Endothelial cell of umbilical vein (primary cell): ENCODE data around the gene DCUN1D2.

Experiments used
- CTCF ChIP-seq, 2 donors: IDR thresholded peaks; 1 replicate in 1 of 2; 2 replicates in 1 of 2; pipeline ENCODE4 v1.5.1; 2011; ENCODE audit warnings: low read length in 2 of 2, mild to moderate bottlenecking in 2 of 2, moderate library complexity in 2 of 2, control low read depth in 1 of 2, inconsistent platforms in 1 of 2, low read depth in 1 of 2; ENCODE audit not compliant: insufficient read depth in 1 of 2; ENCODE audit errors: extremely low read depth in 1 of 2
- EZH2 ChIP-seq: IDR thresholded peaks from 2 replicates; pipeline ENCODE4 v1.6.1; 2012; ENCODE audit warnings: borderline replicate concordance, low read depth, mild to moderate bottlenecking, moderate library complexity, low read length, inconsistent platforms; ENCODE audit not compliant: severe bottlenecking
- FOS ChIP-seq: IDR thresholded peaks from 2 replicates; pipeline ENCODE4 v1.6.1; 2011; ENCODE audit warnings: mild to moderate bottlenecking, low read length, moderate library complexity, borderline replicate concordance; ENCODE audit not compliant: insufficient read depth
- JUN ChIP-seq: IDR thresholded peaks from 2 replicates; pipeline ENCODE4 v1.6.1; 2011; ENCODE audit warnings: borderline replicate concordance, low read depth; ENCODE audit not compliant: insufficient read length, insufficient read depth
- MAX ChIP-seq: IDR thresholded peaks from 2 replicates; pipeline ENCODE4 v1.6.1; 2011; ENCODE audit not compliant: insufficient read depth, insufficient read length
- MYC ChIP-seq: IDR thresholded peaks from one replicate; pipeline ENCODE4 v1.6.1; 2011; ENCODE audit warnings: mild to moderate bottlenecking, low read depth, low read length
- POLR2A ChIP-seq: IDR thresholded peaks from 2 replicates; pipeline ENCODE4 v1.6.1; 2012; ENCODE audit warnings: low read depth, mild to moderate bottlenecking, control low read depth, low read length
- POLR2AphosphoS5 ChIP-seq: IDR thresholded peaks from 2 replicates; pipeline ENCODE4 v1.6.1; 2012; ENCODE audit warnings: low read depth, mild to moderate bottlenecking, control low read depth, low read length, moderate library complexity; ENCODE audit not compliant: insufficient read depth

- no peak for TF ChIP-seq POLR2AphosphoS5
- no peak for TF ChIP-seq CTCF (IDR thresholded peaks at IDR 0.05; ENCODE audit: extremely low read depth in 1 of 2, insufficient read depth in 1 of 2, low read depth in 1 of 2, low read length in 2 of 2)
- TF ChIP-seq POLR2A, result no peak
- TF ChIP-seq EZH2, result no peak
- no peak for TF ChIP-seq FOS
- TF ChIP-seq JUN, result no peak
- TF ChIP-seq MAX, result no peak
- no peak for TF ChIP-seq MYC
These were observed 12.8 kb downstream of the DCUN1D2 start for GRCh38 chr13:113477724-113478123.
